LoVo (cell line): ENCODE data around the gene EEF2K.

Experiments
- DNase-seq: peaks from one replicate; pipeline ENCODE4 v3.0.0-alpha.2; 2016; ENCODE audit warnings: low spot score

EEF2K gene

DNA sequence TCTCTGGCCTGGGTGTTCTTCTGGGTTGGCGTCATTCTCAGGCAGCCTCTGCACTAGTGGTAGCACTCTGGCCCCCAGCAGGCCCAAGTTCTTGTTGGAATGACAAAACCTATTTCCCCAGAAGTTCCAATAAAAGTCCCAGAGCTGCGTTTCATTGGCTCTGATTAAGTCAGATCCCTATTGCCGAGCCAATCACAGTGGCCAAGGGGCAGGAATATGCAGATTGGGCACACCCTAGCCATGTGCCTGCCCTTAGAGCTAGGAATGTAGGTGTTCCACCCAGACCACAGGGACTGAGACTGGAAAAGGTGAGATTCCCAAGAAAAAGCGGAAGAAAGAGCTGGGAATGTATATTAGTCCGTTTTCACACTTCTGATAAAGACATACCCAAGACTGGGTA is 46.2 kb downstream of the EEF2K start:
- no peak for DNase-seq

- no peak for DNase-seq
Observed at GRCh38 chr16:22253272-22253671, 47.2 kb downstream of the EEF2K start.

DNA sequence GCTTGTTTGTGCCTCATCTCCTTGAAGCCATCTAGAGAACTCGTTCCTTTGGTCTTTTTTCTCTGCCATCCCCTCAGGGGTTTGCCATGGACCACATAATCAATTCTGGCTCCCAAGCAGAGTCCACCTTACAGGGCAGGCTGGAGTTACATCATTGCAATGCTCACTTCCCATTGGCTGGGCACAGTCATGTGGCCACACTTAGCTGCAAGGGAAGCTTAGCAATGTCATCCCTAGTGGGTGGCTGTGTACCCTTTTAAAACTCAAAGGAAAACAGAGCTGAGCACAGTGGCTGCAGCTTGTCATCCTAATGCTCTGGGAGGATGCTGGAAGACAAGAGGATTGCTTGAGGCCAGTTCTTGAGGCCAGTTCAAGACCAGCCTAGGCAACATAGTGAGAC is 49.3 kb downstream of the EEF2K start:
- no peak for DNase-seq

DNA sequence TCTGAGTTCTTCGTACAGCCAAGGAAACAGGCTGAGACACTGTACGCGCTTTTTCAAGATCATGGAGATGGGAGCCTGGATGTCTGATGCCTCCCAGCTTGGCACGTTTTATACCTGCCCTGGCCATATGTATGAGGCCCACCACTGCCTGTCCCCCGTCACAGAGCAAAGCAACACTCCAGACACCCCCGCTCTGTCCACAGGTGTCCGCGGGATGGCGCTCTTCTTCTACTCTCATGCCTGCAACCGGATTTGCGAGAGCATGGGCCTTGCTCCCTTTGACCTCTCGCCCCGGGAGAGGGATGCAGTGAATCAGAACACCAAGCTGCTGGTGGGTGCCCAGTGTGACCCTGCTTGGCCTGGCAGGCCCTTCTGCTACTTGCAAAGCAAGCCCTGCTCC is 51.4 kb downstream of the EEF2K start:
- DNase-seq: no peak

DNA sequence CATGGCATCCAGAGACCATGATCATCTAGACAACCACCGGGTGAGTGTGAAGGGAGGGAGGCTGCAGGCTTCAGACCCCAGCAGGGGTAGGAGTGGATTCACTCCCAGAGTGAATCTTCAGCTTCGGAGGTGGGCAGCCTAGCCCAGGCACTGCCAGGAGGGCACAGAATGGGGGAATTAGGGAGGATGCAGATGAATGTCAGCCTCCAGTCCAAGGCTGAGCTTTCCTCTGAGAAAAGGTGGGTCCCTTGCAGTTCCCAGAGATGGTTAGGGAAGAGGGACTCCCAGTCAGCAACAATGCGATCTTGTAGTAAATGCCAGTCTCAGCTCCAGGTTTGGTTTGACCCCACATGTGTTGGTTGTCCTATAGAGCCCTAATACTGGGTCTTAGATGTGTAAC is 54.4 kb downstream of the EEF2K start:
- no peak for DNase-seq

DNA sequence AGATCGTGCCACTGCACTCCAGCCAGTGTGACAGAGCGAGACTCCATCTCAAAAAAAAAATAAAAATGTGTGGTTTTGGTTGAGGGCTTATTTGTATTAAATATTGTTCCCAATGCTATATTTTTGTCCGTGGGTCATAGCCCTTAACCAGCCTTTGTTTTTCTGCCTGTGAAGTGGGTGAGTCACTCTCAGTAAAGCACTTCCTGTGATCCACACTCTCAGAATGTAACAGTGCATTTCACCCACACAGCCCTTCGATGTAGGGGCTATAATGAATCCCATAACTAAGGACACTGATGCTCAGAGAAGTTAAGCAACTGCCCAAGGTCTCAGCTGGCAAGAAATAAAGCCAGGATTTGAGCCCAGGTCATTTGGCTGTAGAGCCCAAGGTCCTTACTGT is 56.4 kb downstream of the EEF2K start:
- no peak for DNase-seq

- no peak for DNase-seq
Observed at GRCh38 chr16:22264786-22265185, 58.7 kb downstream of the EEF2K start.

- DNase-seq: no peak
Observed at GRCh38 chr16:22265351-22265750, 59.3 kb downstream of the EEF2K start.

DNA sequence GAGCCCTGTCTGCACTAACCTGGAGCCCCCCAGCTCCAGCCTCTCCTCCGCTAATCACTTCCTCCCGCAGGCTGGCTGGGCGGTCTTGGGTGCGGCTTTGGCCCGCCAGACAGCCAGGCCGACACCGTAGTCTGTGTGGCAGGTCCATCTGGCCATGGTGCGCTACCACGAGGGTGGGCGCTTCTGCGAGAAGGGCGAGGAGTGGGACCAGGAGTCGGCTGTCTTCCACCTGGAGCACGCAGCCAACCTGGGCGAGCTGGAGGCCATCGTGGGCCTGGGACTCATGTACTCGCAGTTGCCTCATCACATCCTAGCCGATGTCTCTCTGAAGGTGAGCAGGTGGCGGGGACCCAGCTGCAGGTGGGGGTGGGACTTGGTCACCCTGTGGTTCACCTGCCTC is 60.5 kb downstream of the EEF2K start:
- DNase-seq: no peak

GRCh38 chr16:22267764-22268163 is 61.7 kb downstream of the EEF2K start:
- DNase-seq: no peak

DNA sequence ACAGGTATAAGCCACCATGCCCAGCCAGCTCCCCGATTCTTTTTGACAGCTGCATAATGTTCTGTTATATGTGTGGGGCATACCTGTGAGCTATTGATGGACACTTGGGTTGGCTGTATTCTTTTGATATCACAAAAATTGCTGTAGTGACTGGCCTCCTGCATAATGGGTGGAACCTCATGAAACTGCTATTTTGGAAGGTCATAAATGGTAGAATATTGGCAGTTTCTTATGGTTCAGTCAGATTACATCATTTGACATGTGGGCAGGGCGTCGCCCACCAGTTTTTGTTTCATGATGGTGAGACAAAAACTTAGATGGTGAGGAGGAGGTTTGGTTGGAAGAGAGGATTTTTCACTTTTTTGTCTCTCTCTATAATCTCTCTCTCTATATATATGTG is 64.4 kb downstream of the EEF2K start:
- no peak for DNase-seq

- DNase-seq: no peak
Observed at GRCh38 chr16:22272870-22273650, 67.0 kb downstream of the EEF2K start.

- DNase-seq: no peak
Observed at GRCh38 chr16:22274916-22275315, 68.8 kb downstream of the EEF2K start.

DNA sequence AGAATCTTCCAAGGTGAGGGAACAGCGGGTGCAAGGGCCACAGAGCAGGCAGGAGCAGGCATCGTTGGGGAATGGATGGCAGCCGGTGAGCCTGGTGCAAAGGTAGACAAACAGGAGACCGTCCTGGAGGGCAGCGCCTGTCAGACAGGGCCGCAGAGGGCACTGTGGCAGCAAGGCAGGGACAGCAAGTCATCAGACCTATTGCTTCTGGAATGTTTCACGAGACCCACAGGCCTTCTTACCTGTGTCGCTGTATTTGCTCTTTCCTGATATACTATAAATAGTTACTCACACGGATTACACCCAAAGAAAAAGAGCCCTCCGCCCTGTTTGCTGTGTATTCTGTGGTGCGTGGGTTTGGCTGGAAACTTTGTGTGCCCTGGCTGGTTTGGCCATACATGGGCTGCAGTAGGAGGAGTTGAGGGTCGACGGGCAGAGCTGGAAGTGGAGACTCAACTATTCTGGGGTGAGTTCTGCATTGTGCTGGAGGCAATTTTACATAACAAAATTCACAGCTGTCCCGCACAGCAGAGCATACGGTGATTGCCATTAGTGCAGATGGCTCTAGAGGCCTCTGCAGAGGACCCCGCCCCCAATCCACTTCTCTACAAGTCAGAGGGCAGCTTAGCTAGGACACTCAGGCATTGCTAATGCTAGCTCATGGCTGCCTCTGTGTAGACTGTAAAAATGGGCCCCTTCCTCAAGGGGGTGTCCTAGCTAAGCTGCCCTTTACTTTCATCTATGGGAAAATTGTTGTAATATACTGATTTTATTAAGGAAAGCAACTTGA is 72.6 kb downstream of the EEF2K start:
- no peak for DNase-seq

GRCh38 chr16:22282254-22282892 is 76.3 kb downstream of the EEF2K start:
- no peak for DNase-seq

DNA sequence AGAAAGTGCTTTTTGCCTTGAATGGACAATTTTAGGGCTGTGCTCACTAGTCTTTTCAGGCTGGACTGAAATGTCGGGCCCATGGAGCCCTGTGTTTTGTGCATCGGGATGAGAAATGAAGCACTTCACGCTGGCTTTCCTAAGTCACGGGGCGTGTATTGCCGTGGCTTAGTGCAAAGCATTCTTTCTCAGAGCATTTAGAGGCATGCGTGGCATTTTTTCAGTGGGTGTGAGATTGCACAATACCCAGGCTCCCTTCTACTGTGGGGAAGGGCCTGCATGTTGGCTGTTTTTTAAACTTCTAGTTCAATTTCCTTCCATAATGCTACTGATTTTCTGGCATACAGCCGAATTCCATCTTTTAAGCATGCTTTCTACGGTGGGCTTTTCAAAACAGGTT is 78.6 kb downstream of the EEF2K start:
- DNase-seq: no peak

- no peak for DNase-seq
Observed at GRCh38 chr16:22285080-22285479, 79.0 kb downstream of the EEF2K start.

DNA sequence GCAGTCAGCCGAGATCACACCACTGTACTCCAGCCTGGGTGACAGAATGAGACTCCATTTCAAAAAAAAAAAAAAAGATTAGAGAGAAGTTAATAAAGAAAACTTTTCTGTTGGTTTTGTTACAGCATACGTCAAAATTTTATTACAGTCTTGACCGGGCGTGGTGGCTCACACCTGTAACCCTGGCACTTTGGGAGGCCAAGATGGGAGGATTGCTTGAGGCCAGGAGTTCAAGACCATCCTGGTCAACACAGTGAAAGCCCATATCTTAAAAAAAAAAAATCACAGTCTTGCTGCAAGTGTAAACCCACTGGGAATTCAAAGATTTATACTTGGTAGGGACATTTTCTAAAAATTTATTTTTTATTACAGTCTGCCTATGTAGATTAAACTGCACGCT is 84.9 kb downstream of the EEF2K start:
- DNase-seq: no peak

DNA sequence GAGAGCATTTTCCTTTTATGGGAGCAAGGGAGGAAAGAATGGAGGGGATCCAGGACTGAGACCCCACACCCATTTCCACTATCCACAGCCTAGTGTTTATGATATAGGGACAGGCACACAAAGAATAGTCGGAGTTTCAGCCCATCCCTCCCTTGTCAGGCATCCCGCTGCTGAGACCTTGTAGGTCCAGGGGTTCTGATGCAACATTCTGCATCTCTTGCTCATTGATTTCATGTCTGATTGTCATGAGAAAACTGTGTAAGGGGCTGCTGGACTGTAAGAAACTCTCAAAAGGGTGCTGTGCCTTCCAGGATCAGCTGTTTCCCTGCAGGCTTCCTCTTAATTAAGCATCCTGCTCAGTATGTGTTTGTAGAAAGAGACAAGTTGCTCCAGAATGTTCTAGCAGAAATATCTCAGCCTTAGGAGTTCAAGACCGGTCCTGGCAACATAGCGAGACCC is 85.8 kb downstream of the EEF2K start:
- no peak for DNase-seq

DNA sequence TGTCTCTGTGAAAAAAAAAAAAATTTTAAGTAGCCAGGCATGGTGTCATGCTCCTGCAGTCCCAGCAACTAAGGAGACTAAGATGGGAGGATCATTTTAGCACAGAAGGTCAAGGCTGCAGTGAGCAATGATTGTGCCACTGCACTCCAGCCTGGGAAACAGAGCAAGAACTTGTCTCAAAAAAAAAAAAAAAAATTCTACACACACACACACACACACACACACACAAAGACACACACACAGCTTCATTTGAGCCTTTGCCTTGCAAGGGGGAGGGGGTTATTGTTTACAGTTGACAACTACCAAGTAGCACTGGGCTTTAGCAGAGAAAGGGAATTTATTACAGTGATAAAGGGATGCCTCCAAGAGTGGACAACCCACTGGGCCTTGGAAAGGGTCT is 86.2 kb downstream of the EEF2K start:
- no peak for DNase-seq

DNA sequence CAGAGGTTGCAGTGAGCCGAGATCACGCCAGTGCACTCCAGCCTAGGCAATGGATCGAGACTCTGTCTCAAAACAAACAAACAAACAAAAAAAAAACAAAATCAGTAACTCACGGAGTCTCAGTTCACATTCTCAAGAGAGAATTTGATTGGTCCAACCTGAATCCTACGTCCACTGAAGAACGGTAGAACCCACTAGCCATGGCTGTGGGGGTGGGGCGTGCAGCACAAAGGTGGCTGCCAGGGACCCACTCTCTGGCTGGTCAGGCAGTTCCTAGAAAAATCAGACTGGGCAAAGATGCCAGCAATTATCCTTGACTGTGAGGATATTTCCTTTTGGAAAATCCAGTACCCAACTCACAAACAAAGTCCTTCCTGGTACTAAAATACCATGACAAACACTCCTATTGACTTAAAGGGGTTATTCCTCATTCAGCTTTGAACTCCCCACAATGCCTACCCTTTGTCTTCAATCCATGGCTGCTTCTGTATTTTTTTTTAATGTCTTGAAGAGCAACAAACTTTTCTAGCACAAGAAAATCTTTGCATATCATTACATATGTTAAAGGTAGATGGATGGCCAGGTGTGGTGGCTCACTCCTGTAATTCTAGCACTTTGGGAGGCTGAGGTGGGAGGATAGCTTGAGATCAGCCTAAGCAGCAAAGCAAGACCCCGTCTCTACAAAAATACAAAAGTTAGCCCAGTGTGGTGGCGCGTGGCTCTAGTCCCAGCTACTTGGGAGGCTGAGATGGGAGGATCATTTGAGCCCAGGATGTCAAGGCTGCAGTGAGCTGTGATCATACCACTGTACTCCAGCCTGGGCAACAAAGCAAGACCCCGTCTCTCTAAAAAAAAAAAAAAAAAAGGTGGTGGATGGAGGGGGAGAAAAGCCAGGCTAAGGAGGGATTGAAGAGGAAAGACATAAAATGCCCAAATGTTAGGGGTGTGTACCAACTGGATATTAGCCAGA is 87.3 kb downstream of the EEF2K start:
- no peak for DNase-seq
